Measurements from ENCODE around the gene KCNC1.

KCNC1 gene

GRCh38 chr11:17748761-17749721 lies 14.5 kb downstream of the KCNC1 start:
- in situ Hi-C loops (cut with MboI; ENCODE audit: low sequenced_read_pairs): loop anchor here (25.0 kb wide), 1 partner anchor 238 kb away; no protein-coding TSS in a partner anchor

DNA sequence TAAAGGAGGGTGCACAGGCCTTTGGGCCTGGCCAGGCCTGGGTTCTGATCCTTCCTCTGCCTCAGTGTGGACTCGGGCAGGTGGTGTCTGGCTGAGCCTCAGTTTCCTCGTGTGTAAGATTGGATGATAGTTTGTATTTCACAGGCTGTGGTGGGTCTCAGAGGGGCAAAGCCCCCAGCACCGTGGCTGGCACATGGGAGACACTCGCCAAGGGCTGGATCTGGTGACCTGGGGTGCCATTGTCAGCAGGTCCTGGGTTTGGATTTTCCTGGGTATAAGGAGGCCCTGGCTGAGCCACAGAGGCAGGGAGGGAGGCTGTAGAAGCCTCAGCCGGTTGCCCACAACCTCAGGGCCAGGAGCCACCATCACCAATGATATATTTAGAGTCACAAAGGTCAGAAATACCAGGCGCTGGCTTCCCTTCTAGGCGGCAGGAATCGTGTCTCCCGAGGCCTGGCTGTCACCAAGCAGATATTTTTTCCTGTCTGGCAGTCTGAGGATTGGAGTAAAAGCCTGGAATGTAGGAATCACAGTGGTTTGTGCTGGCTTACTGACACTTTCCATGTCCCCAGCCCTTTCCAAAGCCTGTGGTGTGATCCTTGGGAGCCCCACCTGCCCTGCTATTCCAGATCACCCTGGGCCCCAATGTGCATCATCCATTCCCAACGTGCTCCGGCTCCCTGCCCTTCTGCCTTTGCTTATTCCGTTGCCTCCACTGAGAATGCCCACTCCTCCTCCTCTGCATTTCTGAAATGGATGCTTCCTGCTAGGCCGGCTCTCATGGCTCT lies 15.6 kb downstream of the KCNC1 start:
- in situ Hi-C loops (cut with MboI; ENCODE audit: low sequenced_read_pairs): no loop called here

DNA sequence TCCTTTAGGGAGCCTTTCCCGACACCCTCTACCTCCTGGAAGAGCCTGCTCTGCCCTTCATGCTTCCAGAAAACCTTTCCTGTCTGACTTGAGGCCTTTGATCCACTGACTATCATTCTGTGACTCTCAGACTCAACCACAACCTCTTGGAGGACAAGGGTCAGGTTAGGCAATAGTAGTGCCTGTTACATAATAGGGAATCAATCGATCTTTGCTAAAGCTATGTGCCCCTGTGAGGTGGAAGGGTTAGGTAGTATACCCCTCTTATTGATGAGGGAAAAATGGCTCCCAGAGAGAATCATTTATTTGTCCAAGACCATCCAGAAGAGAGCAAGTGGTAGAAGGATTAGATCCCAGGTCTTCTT lies 16.2 kb downstream of the KCNC1 start:
- in situ Hi-C loops (cut with MboI; ENCODE audit: low sequenced_read_pairs): no loop called here

GRCh38 chr11:17751558-17751957 lies 17.0 kb downstream of the KCNC1 start:
- in situ Hi-C loops (cut with MboI; ENCODE audit: low sequenced_read_pairs): no loop called here

GRCh38 chr11:17752144-17752543 lies 17.6 kb downstream of the KCNC1 start:
- in situ Hi-C loops (cut with MboI; ENCODE audit: low sequenced_read_pairs): no loop called here

GRCh38 chr11:17753153-17753552 lies 18.6 kb downstream of the KCNC1 start:
- in situ Hi-C loops (cut with MboI; ENCODE audit: low sequenced_read_pairs): no loop called here

GRCh38 chr11:17753641-17754040 lies 19.1 kb downstream of the KCNC1 start:
- in situ Hi-C loops (cut with MboI; ENCODE audit: low sequenced_read_pairs): no loop called here

DNA sequence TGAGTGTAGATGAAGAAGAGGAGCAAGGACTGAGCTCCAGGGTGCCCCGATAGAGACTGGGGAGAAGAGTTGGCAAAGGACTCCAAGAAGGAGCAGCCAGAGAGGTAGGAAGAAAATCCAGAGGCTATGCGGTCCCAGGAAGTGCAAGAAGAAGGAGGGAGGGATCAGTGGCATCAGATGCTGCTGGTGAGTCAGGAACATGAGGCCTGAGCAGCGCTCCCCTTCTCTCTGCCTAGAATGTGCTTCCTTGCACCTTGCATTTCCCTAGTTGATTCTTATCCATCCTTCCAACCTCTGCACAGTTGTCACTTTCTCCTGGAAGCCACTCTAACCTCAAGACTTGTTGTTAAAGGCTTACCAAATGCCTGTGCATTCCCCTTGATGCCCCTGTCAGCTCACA lies 21.3 kb downstream of the KCNC1 start:
- in situ Hi-C loops (cut with MboI; ENCODE audit: low sequenced_read_pairs): no loop called here

GRCh38 chr11:17760102-17761029 lies 25.8 kb downstream of the KCNC1 start:
- in situ Hi-C loops (cut with MboI; ENCODE audit: low sequenced_read_pairs): no loop called here

- in situ Hi-C loops (cut with MboI; ENCODE audit: low sequenced_read_pairs): no loop called here
Observed at GRCh38 chr11:17762309-17762974, 27.9 kb downstream of the KCNC1 start.

DNA sequence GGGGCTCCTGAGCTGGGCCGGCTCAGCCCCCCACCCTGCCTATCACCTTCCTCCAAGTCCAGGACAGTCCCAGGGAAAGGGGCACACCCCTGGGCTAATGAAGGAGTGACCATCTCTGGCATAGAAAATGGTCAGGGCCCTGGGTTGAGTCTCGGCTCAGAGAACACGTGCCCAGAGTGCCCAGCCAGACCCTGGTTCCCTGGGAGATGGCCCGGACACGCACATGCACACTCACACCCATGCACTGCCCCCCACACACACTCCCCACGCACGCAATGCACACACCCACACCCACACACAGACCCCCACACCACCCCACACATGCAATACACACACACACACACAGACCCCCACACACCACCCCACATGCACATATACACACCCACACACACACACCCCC lies 28.7 kb downstream of the KCNC1 start:
- in situ Hi-C loops (cut with MboI; ENCODE audit: low sequenced_read_pairs): no loop called here

DNA sequence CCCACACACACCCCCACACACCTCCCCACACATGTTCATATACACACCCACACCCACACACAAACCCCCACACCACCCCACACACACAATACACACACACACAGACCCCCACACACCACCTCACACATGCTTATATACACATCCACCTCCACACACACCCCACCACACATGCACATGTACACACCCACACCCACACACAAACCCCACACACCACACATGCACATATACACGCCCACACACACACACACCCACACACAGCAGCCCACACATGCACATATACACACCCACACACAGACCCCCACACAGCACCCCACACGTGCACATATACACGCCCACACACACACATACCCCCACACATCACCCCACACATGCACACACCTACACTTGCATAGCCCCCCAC lies 29.1 kb downstream of the KCNC1 start:
- in situ Hi-C loops (cut with MboI; ENCODE audit: low sequenced_read_pairs): no loop called here

GRCh38 chr11:17764446-17765218 lies 30.1 kb downstream of the KCNC1 start:
- in situ Hi-C loops (cut with MboI; ENCODE audit: low sequenced_read_pairs): no loop called here

GRCh38 chr11:17765356-17766072 lies 30.9 kb downstream of the KCNC1 start:
- in situ Hi-C loops (cut with MboI; ENCODE audit: low sequenced_read_pairs): no loop called here

- in situ Hi-C loops (cut with MboI; ENCODE audit: low sequenced_read_pairs): no loop called here
Observed at GRCh38 chr11:17766073-17766359, 31.4 kb downstream of the KCNC1 start.

DNA sequence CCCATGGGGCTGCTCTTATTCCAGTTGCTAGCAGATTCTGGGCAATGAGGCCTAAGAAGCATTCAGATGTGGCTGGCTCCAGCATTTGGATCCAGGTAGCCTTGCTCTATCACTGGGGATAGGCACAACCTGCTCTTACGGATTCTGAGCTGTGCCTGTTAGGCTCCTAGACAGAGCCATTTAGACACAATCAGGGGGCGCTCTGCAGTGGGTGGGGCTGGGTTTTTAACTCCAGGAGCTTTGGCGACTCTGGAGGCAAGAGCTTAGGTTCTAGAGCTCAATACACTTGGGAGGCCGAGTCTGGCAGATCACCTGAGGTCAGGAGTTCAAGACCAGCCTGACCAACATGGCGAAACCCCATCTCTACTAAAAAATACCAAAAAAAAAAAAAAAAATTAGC lies 32.0 kb downstream of the KCNC1 start:
- in situ Hi-C loops (cut with MboI; ENCODE audit: low sequenced_read_pairs): no loop called here

GRCh38 chr11:17767301-17767885 lies 32.8 kb downstream of the KCNC1 start:
- in situ Hi-C loops (cut with MboI; ENCODE audit: low sequenced_read_pairs): no loop called here

- in situ Hi-C loops (cut with MboI; ENCODE audit: low sequenced_read_pairs): no loop called here
Observed at GRCh38 chr11:17767914-17768313, 33.3 kb downstream of the KCNC1 start.

- in situ Hi-C loops (cut with MboI; ENCODE audit: low sequenced_read_pairs): no loop called here
Observed at GRCh38 chr11:17768547-17768946, 34.0 kb downstream of the KCNC1 start.

Data from HL-60/S4 treated with retinoic acid at 250 ng/mL for 4 days and 3 days (cell line).